Measurements from ENCODE around the gene ZNF385D.

DNA sequence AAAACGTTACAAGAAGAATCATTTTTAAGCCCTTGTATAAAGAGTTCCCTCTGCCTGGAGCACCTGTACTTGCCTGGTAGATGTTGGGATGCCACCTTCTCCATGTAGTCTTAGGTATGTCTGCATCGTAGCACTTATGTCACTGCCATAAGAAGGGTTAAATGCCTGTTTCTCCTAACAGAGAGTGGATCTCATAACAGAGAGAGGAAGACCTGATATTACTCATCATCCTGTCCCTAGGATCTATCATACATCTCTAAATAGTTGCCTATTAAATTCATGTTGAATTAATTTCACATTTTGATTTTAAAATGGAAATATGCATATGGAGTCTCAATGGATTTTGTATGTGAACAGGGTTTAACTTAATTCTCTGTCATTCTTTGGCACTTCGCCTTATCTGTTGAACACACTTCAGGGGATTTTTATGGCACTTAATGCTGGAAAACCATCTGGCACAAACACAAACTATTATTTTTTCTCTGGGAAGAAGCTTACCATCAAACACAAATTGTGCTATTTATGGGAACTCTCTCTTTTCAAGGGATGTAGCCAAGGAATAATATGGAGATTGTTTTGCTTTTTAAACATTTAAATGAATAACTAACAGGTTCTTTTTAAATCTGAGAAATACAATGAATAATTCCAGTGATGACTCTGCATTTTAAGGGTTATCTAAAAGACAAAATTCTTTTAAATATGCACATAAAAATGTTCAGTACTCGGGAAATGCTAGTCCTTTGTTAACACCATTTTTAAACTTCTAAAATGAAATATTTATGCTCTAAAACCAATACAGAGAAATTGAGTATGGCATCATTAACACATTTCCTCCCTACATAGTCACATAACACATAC is 230.7 kb downstream of the ZNF385D start:
- TF ChIP-seq EZH2 (IDR thresholded peaks at IDR 0.05; ENCODE audit: borderline replicate concordance, low read depth, low read length, poor library complexity, severe bottlenecking) = no peak
- TF ChIP-seq, protein P1, sequence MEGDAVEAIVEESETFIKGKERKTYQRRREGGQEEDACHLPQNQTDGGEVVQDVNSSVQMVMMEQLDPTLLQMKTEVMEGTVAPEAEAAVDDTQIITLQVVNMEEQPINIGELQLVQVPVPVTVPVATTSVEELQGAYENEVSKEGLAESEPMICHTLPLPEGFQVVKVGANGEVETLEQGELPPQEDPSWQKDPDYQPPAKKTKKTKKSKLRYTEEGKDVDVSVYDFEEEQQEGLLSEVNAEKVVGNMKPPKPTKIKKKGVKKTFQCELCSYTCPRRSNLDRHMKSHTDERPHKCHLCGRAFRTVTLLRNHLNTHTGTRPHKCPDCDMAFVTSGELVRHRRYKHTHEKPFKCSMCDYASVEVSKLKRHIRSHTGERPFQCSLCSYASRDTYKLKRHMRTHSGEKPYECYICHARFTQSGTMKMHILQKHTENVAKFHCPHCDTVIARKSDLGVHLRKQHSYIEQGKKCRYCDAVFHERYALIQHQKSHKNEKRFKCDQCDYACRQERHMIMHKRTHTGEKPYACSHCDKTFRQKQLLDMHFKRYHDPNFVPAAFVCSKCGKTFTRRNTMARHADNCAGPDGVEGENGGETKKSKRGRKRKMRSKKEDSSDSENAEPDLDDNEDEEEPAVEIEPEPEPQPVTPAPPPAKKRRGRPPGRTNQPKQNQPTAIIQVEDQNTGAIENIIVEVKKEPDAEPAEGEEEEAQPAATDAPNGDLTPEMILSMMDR (conservative IDR thresholded peaks at IDR 0.05; ENCODE audit: low read depth, low read length) = no peak
